Activated naive CD4-positive, alpha-beta T cell treated with anti-CD3 and anti-CD28 coated beads, Interleukin-2, amount 50 U/mL, for 24 hours (primary cell): ENCODE results near the gene C10orf90.
A peak's percentile ranks its signal among the peaks of the same experiment; 100 is the strongest.
"Not testable (repeated sequence)": the region's sequence is repeated elsewhere in the genome, so short reads cannot be mapped to it uniquely, and the experiment has no call there.

ENCODE experiments used
- H3K27ac Mint-ChIP-seq: one replicate; pipeline ENCODE4 v1.8.0; 2021; ENCODE audit warnings: mild to moderate bottlenecking, mixed read lengths
- H3K27me3 Mint-ChIP-seq: one replicate; pipeline ENCODE4 v1.8.0; 2021; ENCODE audit warnings: mixed read lengths
- H3K36me3 Mint-ChIP-seq: one replicate; pipeline ENCODE4 v1.8.0; 2021; ENCODE audit warnings: mixed read lengths
- H3K4me1 Mint-ChIP-seq: one replicate; pipeline ENCODE4 v1.8.0; 2021; ENCODE audit warnings: mixed read lengths
- H3K4me3 Mint-ChIP-seq: one replicate; pipeline ENCODE4 v1.8.0; 2021; ENCODE audit warnings: mild to moderate bottlenecking, mixed read lengths
- H3K9me3 Mint-ChIP-seq: one replicate; pipeline ENCODE4 v1.8.0; 2021; ENCODE audit warnings: mixed read lengths

C10orf90 gene

DNA sequence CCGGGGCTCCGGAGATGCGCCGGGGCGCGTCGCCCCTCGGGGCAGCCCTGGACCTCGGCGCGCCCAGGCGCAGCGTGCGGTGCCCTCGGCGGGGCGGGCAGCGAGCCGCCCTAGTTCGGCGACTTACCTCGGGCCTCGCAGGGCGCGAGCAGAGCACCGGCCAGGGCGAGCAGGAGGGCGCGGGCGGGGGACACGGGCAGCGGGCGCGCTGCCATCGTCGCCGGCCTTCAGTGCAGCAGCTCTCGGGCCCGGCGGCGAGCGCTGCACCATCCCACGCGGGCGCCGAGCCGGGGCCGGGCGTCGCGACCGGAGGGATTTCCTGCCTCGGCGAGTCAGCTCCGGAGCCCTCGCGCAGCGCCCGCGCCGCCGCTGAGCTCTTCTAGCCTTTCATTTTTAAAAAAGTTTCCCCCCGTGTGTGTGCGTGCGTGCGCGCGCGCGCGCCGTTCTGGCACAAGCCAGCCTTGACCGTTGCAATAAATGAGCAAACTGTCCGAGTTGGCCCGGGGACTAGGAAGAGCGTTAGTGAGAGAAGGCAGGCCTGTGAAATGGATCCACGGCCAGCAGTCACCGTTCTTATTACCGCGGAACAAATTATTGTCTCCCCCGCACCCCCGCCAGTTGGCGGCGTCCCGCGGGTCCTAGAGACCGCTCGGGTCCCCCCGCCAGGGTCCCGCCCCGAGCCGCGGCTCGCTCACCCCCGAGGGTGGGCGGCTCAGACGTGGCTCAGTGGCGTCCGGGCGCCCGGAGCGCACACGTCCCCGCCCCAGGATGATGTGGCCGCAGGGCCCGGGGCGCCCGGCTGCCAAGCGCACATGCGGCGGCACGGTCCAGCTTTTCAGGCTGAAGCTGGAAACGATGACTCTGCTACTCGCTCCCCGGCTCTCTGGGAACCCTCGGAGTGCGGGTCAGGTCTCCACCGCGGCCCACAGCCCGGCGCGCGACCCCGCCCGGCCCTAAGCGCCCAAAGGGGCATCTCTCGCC is 282.3 kb downstream of the C10orf90 start, which contains the start of gene ADAM12:
ADAM12 (minus strand) TSS at position 547 of the 981 bp plus-strand sequence; CDS start at position 215, 332 bp downstream.
- Mint-ChIP-seq H3K27ac (no peak within 1 kb of the TSS), H3K27me3 (peaks cover 43% of the 10 kb centered on the region), H3K36me3 (peaks cover 3% of the 10 kb centered on the region), H3K9me3 (peaks cover 5% of the 10 kb centered on the region), H3K4me1 (peaks cover 7% of the 10 kb centered on the region), H3K4me3 (peak within 1 kb of the TSS; percentile 73)

DNA sequence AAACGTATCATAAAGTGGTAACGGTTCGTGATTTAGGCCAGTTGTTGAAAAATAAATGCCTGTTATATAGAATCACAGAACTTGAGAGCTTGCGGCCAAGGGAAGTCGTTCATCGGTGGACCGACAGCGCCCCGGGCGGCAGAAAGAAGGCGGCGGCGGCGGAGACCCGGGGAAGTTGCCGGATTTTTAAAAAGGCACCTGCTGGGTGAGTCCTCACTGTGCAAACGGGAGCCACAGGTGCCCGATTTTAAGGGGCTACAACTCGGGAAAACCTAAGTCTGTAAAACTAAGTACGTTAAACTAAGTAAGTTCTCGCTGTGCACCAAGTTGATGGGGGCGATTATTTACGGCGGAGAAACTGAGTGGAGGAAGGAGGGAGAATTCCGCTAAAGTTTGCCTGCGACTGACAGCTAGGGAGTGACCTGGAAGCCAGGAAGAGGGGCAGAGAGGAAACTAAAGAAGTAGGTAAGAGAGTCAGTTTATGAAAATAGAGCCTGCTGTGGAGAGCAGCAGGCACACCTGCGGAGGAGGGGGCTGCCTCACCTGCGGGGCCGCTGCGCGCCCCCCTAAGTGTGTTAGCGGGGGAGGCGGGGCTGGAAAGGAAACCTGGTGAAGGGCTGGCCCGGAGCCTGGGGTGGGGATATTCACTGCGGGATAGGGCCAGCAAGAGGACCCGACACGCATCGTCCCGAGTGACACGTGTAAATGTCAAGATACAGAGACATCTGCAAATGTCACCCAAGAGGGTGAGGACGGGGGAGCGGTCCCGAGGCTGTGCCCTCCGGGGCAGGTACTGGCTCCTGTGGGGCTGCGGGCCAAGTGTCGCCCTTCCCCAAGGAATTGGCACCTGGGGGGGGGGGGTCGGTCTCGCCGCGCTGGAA is 283.2 kb downstream of the C10orf90 start:
- peak overlapping the region; percentile 8 for H3K27ac Mint-ChIP-seq
- peak overlapping the region; percentile 73 for H3K4me3 Mint-ChIP-seq
- peaks cover 5% of the 10 kb centered on the region for H3K9me3 Mint-ChIP-seq
- H3K4me1 Mint-ChIP-seq: peaks cover 7% of the 10 kb centered on the region
- H3K36me3 Mint-ChIP-seq: peaks cover 4% of the 10 kb centered on the region
- peaks cover 45% of the 10 kb centered on the region for H3K27me3 Mint-ChIP-seq

DNA sequence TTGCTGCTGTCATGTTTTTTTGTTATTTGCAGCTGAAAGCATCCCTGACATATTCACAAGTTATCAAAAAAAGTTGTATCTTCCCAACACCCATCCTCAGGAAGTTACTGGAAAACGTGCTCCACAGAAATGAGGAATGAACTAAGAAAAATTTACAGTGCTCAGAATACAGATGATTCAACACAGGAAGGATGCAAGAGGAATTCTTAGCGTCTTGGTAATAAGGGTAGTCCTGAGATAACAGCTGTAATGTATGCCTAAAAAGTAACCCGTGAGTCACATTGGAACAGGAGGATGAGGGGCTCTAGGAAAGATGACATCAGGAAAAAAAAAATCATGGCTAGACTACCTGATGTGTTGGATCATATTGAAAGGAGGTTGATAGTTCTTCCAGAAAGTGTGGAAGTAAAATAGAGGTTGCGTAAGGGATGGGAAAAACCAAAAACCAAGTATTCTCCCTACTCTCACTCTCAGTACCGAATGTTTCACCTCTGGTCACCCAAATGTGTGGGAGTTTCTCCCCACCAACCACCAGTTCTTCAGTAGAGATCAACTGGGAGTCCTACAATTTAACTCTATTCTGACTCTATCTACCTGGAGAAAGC is 286.1 kb downstream of the C10orf90 start:
- Mint-ChIP-seq H3K4me1 (peaks cover 7% of the 10 kb centered on the region), H3K27me3 (peaks cover 34% of the 10 kb centered on the region), H3K4me3 (no peak overlapping the region), H3K27ac (no peak overlapping the region), H3K9me3 (no peaks in the 10 kb centered on the region), H3K36me3 (peaks cover 4% of the 10 kb centered on the region)

DNA sequence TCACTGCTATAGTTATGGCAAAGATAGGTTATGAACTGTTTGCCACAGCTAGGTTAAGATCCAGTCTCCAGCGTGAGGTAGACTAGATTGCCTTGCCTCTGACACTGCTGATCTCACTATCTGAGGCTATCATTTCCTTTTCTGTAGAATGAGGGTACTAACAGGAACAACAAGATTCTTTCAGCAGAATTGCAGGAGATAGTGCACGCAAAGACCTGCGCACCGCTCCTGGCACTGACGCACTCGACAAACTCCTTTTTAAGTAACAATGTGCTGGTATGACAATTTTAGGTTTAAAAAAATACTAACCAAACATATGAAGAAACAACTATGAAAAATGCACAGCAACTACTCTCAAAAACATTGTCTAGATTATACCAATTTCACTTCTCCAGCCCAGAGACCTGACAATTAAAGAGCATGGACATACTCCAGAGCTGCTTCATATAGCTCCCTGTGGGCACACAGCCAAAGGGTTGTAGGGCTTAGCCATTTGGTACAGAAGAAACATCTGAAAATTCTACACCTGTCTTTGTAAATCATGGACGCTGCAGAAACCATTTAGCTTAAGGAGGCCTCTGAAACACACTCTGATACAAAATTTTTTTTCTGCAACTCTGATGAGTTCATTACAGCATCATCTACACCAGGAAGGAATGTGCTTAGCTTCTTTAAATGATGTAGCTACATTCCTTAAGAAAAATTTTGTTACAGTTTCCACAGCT is 290.0 kb downstream of the C10orf90 start:
- Mint-ChIP-seq H3K27ac (no peak overlapping the region), H3K4me1 (no peaks in the 10 kb centered on the region), H3K27me3 (peaks cover 12% of the 10 kb centered on the region), H3K36me3 (peaks cover 2% of the 10 kb centered on the region), H3K4me3 (no peak overlapping the region), H3K9me3 (peaks cover 8% of the 10 kb centered on the region)

DNA sequence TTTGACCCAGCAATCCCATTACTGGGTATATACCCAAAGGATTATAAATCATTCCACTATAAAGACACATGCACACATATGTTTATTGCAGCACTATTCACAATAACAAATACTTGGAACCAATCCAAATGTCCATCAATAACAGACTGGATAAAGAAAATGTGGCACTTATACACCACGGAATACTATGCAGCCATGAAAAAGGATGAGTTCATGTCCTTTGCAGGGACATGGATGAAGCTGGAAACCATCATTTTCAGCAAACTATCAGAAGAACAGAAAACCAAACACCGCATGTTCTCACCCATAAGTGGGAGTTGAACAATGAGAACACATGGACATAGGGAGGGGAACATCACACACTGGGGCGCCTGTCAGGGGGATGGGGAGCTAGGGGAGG is 291.3 kb downstream of the C10orf90 start:
- H3K9me3 Mint-ChIP-seq: peaks cover 21% of the 10 kb centered on the region
- H3K4me3 Mint-ChIP-seq, H3K27ac Mint-ChIP-seq, H3K27me3 Mint-ChIP-seq, H3K36me3 Mint-ChIP-seq, H3K4me1 Mint-ChIP-seq: not testable (repeated sequence)

DNA sequence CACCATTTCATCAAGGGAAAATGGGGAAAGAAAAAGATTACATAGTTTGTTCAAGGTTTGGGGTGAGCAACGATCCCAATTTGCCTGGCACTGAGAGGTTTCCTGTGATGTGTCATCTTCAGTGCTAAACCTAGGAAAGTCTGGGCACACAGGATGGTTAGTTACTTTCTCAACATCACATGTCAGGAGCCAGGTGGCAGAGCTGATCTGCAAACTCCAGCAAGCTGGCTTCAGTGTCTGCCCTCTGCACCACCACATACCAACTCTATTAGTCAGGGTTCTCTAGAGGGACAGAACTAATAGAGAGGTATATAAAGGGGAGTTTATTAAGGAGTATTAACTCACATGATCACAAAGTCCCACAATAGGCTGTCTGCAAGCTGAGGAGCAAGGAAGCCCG is 293.5 kb downstream of the C10orf90 start:
- Mint-ChIP-seq H3K27me3 (peaks cover 4% of the 10 kb centered on the region), H3K27ac (no peak overlapping the region), H3K9me3 (peaks cover 27% of the 10 kb centered on the region), H3K4me1 (no peaks in the 10 kb centered on the region), H3K4me3 (no peak overlapping the region), H3K36me3 (no peaks in the 10 kb centered on the region)

DNA sequence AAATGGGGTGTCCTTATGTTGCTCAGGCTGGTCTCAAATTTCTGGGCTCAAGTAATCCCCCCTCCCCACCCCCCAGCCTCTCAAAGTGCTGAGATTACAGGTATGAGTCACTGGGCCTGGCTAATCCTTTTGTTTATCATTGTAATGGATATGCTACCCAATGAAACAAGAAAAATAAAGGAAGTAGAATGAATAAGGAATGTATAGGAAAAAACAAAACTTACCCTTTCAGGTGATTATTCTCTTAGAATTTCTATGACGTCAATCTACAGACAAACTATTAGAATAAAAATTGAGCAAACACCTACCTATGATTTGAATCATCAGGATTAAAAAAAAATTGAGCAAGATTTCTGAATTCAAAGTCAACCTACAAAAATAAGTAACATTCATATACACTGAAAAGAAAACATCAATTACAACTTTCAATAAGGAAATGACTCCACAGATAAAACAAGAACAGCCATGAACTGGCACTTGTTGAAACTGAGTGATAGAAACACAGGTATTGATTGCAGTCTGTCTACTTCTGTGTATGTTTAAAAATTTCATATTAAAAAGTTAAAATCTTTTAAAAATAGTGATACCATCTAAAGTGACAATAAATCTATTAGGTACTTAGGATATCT is 294.5 kb downstream of the C10orf90 start:
- H3K4me3 Mint-ChIP-seq: no peak overlapping the region
- no peaks in the 10 kb centered on the region for H3K4me1 Mint-ChIP-seq
- H3K36me3 Mint-ChIP-seq: no peaks in the 10 kb centered on the region
- peaks cover 27% of the 10 kb centered on the region for H3K9me3 Mint-ChIP-seq
- H3K27ac Mint-ChIP-seq: no peak overlapping the region
- H3K27me3 Mint-ChIP-seq: peaks cover 4% of the 10 kb centered on the region

DNA sequence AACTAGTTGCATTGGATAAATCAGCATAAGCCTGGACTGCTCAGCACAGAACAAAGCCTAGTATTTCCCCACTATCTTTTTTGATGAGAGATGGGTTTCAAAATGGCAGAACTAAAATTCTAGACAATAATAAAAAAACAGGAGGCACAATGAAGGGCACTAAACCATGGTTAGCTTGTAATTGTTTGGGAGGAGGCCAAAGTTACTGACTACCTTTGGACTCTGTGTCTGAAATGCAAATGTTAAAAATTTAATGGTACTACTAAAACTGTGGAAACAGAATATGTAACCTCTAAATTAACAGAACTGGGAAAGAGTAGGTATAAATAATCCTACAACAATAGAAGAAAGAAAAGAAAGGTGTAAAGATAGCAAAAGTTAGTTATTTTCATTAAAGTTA is 295.2 kb downstream of the C10orf90 start:
- Mint-ChIP-seq H3K9me3 (peaks cover 27% of the 10 kb centered on the region), H3K36me3 (no peaks in the 10 kb centered on the region), H3K27me3 (peaks cover 4% of the 10 kb centered on the region), H3K4me1 (no peaks in the 10 kb centered on the region), H3K27ac (no peak overlapping the region), H3K4me3 (no peak overlapping the region)
